A673 (cell line): ENCODE data around the gene ACBD3.

Source experiments
- CTCF ChIP-seq: fragments of 300-800, 200-600 bp; sonication (generic); conservative IDR thresholded peaks from 2 replicates; pipeline ENCODE4 v1.5.1; 2017; ENCODE audit warnings: low read depth, mild to moderate bottlenecking, antibody characterized with exemption, low read length, moderate library complexity, mixed read lengths
- EZH2 ChIP-seq: fragments of 200-600 bp; sonication (generic); IDR thresholded peaks from 2 replicates; pipeline ENCODE4 v1.6.1; 2017; ENCODE audit warnings: borderline replicate concordance, low read depth, mild to moderate bottlenecking, mixed read lengths, antibody characterized with exemption, low read length; ENCODE audit not compliant: poor library complexity, severe bottlenecking

- TF ChIP-seq CTCF, result no peak
- no peak for TF ChIP-seq EZH2
Observed at GRCh38 chr1:226120398-226120797, 66.1 kb downstream of the ACBD3 start.
